ENCODE results near the gene PCYOX1L.

PCYOX1L gene

DNA sequence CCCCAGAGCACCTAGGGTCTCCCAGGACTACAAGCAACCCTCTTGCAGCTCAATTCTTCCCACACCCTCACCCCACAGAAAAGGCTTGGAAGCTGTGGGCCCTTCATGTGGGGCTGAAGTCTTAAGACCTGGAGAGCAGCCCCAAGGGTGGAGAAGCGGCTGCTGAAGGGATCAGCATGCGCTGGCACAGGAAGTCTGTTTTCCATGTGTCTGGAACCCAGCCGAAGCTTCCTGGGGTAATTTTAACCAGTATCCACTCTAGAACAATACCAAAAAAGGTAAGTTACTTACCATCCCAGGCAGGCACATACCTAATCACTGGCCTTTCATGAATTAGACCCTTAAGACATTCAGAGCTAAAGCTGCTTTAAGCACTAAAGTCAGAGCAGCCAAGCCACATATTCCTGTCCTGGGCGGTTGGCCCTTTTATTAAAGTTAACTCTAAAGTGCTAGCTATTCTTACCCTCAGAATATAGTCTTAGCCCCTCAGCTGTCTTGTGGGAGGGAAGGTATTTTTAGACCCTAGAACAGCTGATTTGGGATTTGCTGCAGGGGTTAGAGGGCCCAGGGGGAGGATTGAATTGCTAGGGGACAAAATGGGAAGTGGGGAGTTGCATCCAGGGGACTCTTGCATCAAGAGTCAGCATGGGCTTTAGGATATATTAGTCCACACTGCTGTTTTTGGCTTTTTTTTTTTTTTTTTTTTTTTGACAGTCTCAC lies 14.4 kb downstream of the PCYOX1L start:
- no peak overlapping the region for H3K4me2 ChIP-seq (ENCODE audit: low read length)
- H3K4me3 ChIP-seq (ENCODE audit: low read length): no peak overlapping the region
- H3K27me3 ChIP-seq (ENCODE audit: control insufficient read depth, insufficient read depth, low read length): peaks cover 7% of the 10 kb centered on the region
- H3K9me3 ChIP-seq (replicated peaks; ENCODE audit: low read length): no peaks in the 10 kb centered on the region
- no peak overlapping the region for H3K9ac ChIP-seq (ENCODE audit: low read depth, low read length)
- H3K4me1 ChIP-seq (ENCODE audit: control insufficient read depth, insufficient read depth, low read length): no peaks in the 10 kb centered on the region
- no peaks in the 10 kb centered on the region for H3K36me3 ChIP-seq (ENCODE audit: insufficient read depth, low read length)

DNA sequence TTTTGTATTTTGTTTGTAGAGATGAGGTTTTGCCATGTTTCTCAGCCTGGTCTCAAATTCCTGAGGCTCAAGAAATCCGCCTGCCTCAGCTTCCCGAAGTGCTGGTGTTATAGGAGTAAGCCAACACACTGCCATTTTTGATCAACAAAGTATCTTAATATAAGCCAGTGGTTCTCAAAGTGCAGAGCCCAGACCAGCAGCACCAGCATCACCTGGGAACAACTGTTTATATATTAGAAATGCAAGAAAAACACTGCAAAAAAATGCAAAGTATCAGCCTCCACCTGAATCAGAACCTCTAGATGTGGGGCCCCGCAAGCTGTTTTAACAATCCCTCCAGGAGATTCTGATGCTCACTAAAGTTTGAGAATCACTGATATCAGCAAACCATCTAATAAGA lies 15.1 kb downstream of the PCYOX1L start:
- no peak overlapping the region for H3K4me3 ChIP-seq (ENCODE audit: low read length)
- no peaks in the 10 kb centered on the region for H3K4me1 ChIP-seq (ENCODE audit: control insufficient read depth, insufficient read depth, low read length)
- no peak overlapping the region for H3K4me2 ChIP-seq (ENCODE audit: low read length)
- H3K9ac ChIP-seq (ENCODE audit: low read depth, low read length): no peak overlapping the region
- peaks cover 7% of the 10 kb centered on the region for H3K27me3 ChIP-seq (ENCODE audit: control insufficient read depth, insufficient read depth, low read length)
- H3K36me3 ChIP-seq (ENCODE audit: insufficient read depth, low read length): no peaks in the 10 kb centered on the region
- no peaks in the 10 kb centered on the region for H3K9me3 ChIP-seq (replicated peaks; ENCODE audit: low read length)

DNA sequence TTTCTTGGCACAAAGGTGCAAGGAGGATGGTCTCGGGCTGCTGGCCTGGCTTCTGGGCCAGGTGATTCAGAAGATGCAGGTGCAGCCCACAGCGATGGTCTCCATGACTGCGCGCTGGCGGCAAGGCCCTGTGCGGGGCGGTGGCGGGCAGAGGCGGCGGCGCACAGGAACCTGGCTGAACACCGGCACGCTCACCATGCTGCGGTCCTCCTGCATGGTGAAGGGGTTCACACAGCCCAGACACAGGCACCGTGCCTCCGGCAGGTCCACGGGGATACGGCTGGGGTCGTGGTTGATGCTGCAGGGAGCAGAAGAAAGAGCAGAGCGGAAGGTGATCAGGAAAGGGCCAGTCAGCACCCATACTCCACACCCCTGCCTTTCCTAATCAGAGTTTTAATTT lies 16.5 kb downstream of the PCYOX1L start:
- no peak overlapping the region for H3K4me2 ChIP-seq (ENCODE audit: low read length)
- H3K36me3 ChIP-seq (ENCODE audit: insufficient read depth, low read length): no peaks in the 10 kb centered on the region
- peaks cover 14% of the 10 kb centered on the region for H3K27me3 ChIP-seq (ENCODE audit: control insufficient read depth, insufficient read depth, low read length)
- H3K9me3 ChIP-seq (replicated peaks; ENCODE audit: low read length): no peaks in the 10 kb centered on the region
- no peaks in the 10 kb centered on the region for H3K4me1 ChIP-seq (ENCODE audit: control insufficient read depth, insufficient read depth, low read length)
- H3K9ac ChIP-seq (ENCODE audit: low read depth, low read length): no peak overlapping the region
- no peak overlapping the region for H3K4me3 ChIP-seq (ENCODE audit: low read length)

DNA sequence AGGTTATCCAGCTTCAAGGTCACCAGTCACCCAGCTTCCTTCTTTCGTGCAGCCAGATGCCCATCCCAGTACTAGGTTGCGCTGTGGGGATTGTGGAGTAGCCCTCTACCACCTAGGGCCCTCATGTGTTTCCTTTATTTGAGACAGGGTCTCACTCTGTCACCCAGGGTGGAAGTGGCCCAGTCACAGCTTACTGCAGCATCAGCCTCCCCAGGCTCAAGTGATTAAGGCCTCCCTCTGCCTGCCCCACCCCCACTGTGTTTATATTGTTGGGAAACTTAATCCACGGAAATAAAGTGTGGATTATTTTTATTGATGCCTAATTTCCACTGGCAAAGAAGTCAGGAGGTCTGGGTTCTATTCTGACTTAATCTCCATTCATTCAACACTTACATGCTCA lies 17.0 kb downstream of the PCYOX1L start:
- Histone ChIP-seq H3K4me1 (ENCODE audit: control insufficient read depth, insufficient read depth, low read length) (no peaks in the 10 kb centered on the region), H3K4me2 (ENCODE audit: low read length) (no peak overlapping the region), H3K36me3 (ENCODE audit: insufficient read depth, low read length) (no peaks in the 10 kb centered on the region), H3K9me3 (replicated peaks; ENCODE audit: low read length) (no peaks in the 10 kb centered on the region), H3K9ac (ENCODE audit: low read depth, low read length) (no peak overlapping the region), H3K27me3 (ENCODE audit: control insufficient read depth, insufficient read depth, low read length) (peaks cover 16% of the 10 kb centered on the region), H3K4me3 (ENCODE audit: low read length) (no peak overlapping the region)

DNA sequence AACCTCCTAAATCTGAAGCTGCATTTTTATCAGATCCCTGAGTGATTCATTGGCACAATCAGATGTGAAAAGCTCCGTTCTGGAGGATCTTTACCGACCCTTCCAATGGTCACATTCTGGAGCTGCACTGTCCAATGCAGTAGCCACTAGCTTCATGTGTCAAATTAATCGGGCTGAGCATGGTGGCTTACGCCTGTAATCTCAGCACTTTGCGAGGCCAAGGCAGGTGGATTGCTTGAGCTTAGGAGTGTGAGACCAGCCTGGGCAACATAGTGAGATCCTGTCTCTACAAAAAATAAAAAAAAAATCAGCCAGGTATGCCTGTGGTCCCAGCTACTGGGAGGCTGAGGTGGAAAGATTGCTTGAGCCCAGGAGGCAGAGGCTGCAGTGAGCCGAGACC lies 17.6 kb downstream of the PCYOX1L start:
- Histone ChIP-seq H3K9me3 (replicated peaks; ENCODE audit: low read length) (no peaks in the 10 kb centered on the region), H3K4me2 (ENCODE audit: low read length) (no peak overlapping the region), H3K27me3 (ENCODE audit: control insufficient read depth, insufficient read depth, low read length) (peaks cover 19% of the 10 kb centered on the region), H3K4me1 (ENCODE audit: control insufficient read depth, insufficient read depth, low read length) (no peaks in the 10 kb centered on the region), H3K9ac (ENCODE audit: low read depth, low read length) (no peak overlapping the region), H3K36me3 (ENCODE audit: insufficient read depth, low read length) (no peaks in the 10 kb centered on the region), H3K4me3 (ENCODE audit: low read length) (no peak overlapping the region)

DNA sequence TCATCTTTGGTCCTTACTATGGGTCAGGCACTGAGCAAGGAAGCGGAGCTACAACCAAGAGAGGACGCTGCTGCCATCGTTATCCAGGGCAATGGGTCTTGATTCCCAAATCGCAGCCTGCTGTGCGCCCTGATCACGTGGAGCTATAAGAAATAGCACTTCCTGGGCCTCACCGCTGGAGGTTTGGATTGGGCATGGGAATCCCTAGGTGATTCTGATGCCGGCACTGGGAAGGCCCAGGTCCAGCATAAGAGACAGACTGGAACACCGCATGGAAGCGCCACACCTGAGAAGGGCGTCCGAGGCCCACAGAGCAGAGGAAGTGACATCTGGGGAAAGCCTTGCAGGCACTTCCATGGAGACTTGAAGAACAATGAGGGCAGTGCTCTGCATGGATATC lies 18.3 kb downstream of the PCYOX1L start:
- no peak overlapping the region for H3K4me3 ChIP-seq (ENCODE audit: low read length)
- no peaks in the 10 kb centered on the region for H3K36me3 ChIP-seq (ENCODE audit: insufficient read depth, low read length)
- H3K4me1 ChIP-seq (ENCODE audit: control insufficient read depth, insufficient read depth, low read length): no peaks in the 10 kb centered on the region
- no peak overlapping the region for H3K9ac ChIP-seq (ENCODE audit: low read depth, low read length)
- no peak overlapping the region for H3K4me2 ChIP-seq (ENCODE audit: low read length)
- H3K27me3 ChIP-seq (ENCODE audit: control insufficient read depth, insufficient read depth, low read length): peaks cover 19% of the 10 kb centered on the region
- H3K9me3 ChIP-seq (replicated peaks; ENCODE audit: low read length): no peaks in the 10 kb centered on the region

DNA sequence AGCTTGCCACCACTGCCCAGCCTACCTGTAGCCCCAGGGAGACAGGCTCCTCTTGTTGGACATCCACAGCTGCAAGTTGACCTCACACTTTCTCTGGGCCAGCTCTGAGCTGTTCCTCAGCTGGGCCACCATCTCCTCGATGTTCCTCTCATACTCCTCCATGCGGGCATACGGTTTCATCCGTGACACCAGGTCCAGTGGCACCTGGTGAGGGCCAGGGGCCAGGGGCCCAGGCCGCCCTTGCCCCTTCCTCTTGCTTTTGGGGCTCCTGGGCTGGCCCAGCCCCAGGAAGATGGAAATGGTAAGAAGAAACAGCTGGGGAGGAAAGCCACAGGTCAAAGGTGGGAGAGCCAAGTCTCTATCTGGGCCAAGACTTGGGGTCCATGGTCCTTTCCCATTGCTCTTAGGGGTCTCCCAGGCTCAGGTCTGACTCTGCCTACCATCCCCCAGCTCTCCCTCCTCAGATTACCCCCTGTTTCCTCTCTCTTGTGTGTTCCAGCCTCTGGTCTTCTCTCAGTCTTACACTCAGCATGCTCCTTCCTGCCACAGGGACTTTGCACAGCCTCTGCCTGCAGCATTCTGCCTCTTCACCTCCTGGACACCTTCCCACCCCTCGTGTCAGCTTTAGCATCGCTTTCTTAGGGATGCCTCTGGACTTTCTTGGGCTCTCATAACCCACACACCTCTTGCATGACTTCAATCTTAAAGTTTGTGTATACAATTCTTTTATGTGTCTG lies 19.0 kb downstream of the PCYOX1L start:
- no peak overlapping the region for H3K4me3 ChIP-seq (ENCODE audit: low read length)
- H3K9ac ChIP-seq (ENCODE audit: low read depth, low read length): no peak overlapping the region
- no peaks in the 10 kb centered on the region for H3K4me1 ChIP-seq (ENCODE audit: control insufficient read depth, insufficient read depth, low read length)
- H3K36me3 ChIP-seq (ENCODE audit: insufficient read depth, low read length): no peaks in the 10 kb centered on the region
- H3K9me3 ChIP-seq (replicated peaks; ENCODE audit: low read length): no peaks in the 10 kb centered on the region
- H3K27me3 ChIP-seq (ENCODE audit: control insufficient read depth, insufficient read depth, low read length): peaks cover 15% of the 10 kb centered on the region
- H3K4me2 ChIP-seq (ENCODE audit: low read length): no peak overlapping the region

DNA sequence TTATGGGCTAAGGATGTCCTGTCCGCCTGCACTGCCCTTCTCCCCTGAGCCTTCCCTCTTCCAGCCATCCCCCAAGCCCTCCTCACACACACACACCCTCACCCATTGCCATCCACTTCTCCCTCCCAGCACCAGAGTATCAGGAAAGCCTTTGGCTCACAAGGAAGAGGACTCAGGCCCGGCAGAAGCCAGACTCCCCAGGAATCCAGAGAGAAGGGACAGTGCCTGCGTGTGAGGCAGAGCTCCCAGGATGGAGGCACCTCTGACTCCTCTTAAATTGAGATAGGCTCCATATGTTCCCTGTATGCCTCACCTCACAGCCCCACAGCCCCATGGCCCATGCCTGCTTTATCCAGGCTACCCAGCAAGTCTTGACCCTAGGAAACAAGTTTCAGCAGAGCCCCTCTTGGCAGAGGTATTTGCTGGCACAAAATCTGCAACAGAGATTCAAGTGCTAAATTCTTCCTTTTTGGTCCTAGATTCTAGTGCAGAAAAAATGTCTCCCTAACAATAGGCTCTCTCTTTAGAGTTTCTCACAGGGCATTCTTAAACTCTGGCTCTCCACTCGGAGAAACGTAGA lies 20.5 kb downstream of the PCYOX1L start:
- Histone ChIP-seq H3K36me3 (ENCODE audit: insufficient read depth, low read length) (no peaks in the 10 kb centered on the region), H3K4me1 (ENCODE audit: control insufficient read depth, insufficient read depth, low read length) (no peaks in the 10 kb centered on the region), H3K9ac (ENCODE audit: low read depth, low read length) (no peak overlapping the region), H3K27me3 (ENCODE audit: control insufficient read depth, insufficient read depth, low read length) (peaks cover 12% of the 10 kb centered on the region), H3K4me3 (ENCODE audit: low read length) (no peak overlapping the region), H3K9me3 (replicated peaks; ENCODE audit: low read length) (no peaks in the 10 kb centered on the region), H3K4me2 (ENCODE audit: low read length) (no peak overlapping the region)

DNA sequence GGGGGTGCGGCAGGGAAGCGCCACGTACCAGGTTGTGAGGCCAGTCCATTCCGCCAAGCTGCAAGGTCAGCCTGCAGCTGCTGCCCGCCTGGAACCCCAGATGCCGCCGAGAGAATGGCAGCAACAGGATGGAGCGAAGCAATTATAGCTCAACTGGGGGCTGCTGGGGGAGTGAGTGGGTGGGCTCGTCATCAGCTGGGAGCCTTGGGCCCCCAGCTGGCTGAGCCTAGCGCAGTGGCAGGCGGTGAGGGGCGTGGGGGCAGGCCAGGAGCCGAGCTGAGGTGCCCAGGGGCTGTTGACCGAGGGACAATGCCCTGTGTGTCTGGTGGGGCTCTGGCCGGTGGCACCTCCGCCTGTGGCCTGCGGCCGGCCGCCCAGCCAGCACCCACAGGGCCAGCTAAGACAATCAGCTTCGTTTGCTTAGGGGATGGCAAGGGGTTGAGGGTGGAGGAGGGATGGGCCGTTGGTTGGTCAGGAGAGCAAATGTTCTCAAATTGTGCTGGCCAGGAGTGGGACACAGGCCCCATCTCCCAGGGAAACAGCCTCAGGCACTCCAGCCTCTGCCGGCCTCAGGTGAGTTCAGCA lies 21.4 kb downstream of the PCYOX1L start, which contains the start of gene IL17B:
TSS of gene IL17B (minus strand) at position 116 of the 585 bp plus-strand sequence. CDS start at position 49, 67 bp downstream.
- Histone ChIP-seq H3K9ac (ENCODE audit: low read depth, low read length) (no peak within 1 kb of the TSS), H3K4me2 (ENCODE audit: low read length) (no peak within 1 kb of the TSS), H3K27me3 (ENCODE audit: control insufficient read depth, insufficient read depth, low read length) (peaks cover 12% of the 10 kb centered on the region), H3K36me3 (ENCODE audit: insufficient read depth, low read length) (no peaks in the 10 kb centered on the region), H3K4me3 (ENCODE audit: low read length) (no peak within 1 kb of the TSS), H3K4me1 (ENCODE audit: control insufficient read depth, insufficient read depth, low read length) (no peaks in the 10 kb centered on the region), H3K9me3 (replicated peaks; ENCODE audit: low read length) (no peaks in the 10 kb centered on the region)

DNA sequence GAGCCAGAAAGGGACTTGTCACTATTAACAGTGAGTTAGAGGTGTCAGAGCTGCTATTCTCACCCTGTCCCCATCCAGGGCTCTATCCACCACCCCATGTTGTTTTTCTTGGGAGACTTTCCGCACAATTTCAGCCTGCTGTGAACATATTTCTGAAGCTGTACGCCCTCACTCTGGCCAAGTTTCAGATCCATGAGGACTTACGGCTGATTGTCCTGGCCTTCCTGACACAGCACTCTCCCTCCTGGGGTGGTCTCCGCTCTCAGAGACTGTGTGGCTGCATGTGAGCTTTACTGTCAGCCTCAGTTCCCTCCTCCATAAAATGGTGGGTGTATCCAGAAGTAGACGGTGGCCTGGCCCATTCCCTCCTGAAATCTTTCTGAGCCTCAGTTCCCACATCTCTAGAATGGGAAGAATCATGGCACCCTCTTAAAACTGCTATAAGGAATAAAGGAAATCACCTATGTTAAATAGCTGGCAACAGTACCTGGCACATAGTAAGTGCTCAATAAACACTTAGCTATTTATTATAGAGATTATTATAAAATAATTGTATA lies 22.1 kb downstream of the PCYOX1L start:
- peaks cover 12% of the 10 kb centered on the region for H3K27me3 ChIP-seq (ENCODE audit: control insufficient read depth, insufficient read depth, low read length)
- H3K4me2 ChIP-seq (ENCODE audit: low read length): no peak overlapping the region
- H3K9me3 ChIP-seq (replicated peaks; ENCODE audit: low read length): no peaks in the 10 kb centered on the region
- no peak overlapping the region for H3K9ac ChIP-seq (ENCODE audit: low read depth, low read length)
- H3K4me3 ChIP-seq (ENCODE audit: low read length): no peak overlapping the region
- H3K4me1 ChIP-seq (ENCODE audit: control insufficient read depth, insufficient read depth, low read length): no peaks in the 10 kb centered on the region
- H3K36me3 ChIP-seq (ENCODE audit: insufficient read depth, low read length): no peaks in the 10 kb centered on the region

DNA sequence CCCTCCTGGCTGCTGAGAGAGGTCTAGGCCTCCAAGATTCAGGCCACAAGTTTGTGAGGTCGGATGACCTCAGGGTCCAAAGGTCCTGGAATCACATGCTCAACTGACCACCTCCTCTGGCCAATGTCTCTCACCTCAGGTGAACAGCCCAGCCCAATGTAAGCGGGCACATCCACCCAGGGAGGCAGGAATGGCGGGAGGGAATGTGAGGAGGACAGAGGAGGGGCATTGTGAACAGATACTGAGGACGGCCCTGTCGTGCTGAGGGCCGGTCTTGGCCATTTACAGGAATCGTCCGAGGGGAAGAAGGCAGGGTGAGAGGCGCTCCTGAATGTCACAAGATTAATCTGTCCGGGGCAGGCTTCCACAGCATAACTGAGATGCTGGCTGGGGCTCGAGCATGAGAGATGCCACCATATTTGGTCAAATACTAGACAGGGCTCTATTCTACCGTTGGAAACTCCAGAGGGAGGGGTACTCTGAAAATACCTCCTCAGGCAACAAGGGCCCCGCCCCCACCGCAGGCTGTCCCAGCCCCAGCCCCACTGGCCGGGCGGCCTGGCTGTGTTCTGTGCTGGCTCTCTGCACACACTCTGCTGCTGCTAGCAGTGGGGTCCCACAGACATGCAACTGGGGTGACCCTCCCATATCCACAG lies 22.7 kb downstream of the PCYOX1L start:
- H3K36me3 ChIP-seq (ENCODE audit: insufficient read depth, low read length): no peaks in the 10 kb centered on the region
- H3K4me3 ChIP-seq (ENCODE audit: low read length): no peak overlapping the region
- no peaks in the 10 kb centered on the region for H3K4me1 ChIP-seq (ENCODE audit: control insufficient read depth, insufficient read depth, low read length)
- no peak overlapping the region for H3K9ac ChIP-seq (ENCODE audit: low read depth, low read length)
- H3K27me3 ChIP-seq (ENCODE audit: control insufficient read depth, insufficient read depth, low read length): peaks cover 12% of the 10 kb centered on the region
- no peaks in the 10 kb centered on the region for H3K9me3 ChIP-seq (replicated peaks; ENCODE audit: low read length)
- no peak overlapping the region for H3K4me2 ChIP-seq (ENCODE audit: low read length)

Measured in skeletal muscle satellite cell (primary cell).